HG03066 (cell line): ENCODE measurements around the gene MDC1.
A peak's percentile ranks its signal among the peaks of the same experiment; 100 is the strongest.

Source experiments
- ATAC-seq: cut with Tn5 transposase; IDR thresholded peaks from one replicate; pipeline ENCODE4 v1.9.1; 2021; ENCODE audit warnings: low read depth; ENCODE audit not compliant: unreplicated experiment

MDC1 gene

GRCh38 chr6:30747902-30748769 lies 31.1 kb upstream of the MDC1 start:
- no peak for ATAC-seq

GRCh38 chr6:30747300-30747687 lies 30.2 kb upstream of the MDC1 start:
- no peak for ATAC-seq

- no peak for ATAC-seq
These were observed 27.1 kb upstream of the MDC1 start, which contains the start of gene IER3 for GRCh38 chr6:30744054-30744805. TSS of gene IER3 (minus strand) at chr6:30744547. CDS start at chr6:30744518, 29 bp downstream.

- peak; percentile 13 for ATAC-seq
These were observed 26.3 kb upstream of the MDC1 start for GRCh38 chr6:30743099-30744053.

- ATAC-seq = peak; percentile 67
These were observed 25.4 kb upstream of the MDC1 start, which contains the start of gene FLOT1 for GRCh38 chr6:30742316-30743098. TSS of gene FLOT1 (minus strand) at chr6:30742687. CDS start at chr6:30742189, 498 bp downstream.

GRCh38 chr6:30741789-30742315 lies 24.8 kb upstream of the MDC1 start:
- ATAC-seq = no peak

GRCh38 chr6:30741063-30741779 lies 24.1 kb upstream of the MDC1 start:
- ATAC-seq = no peak

- no peak for ATAC-seq
These were observed 23.4 kb upstream of the MDC1 start for GRCh38 chr6:30740540-30740870.

GRCh38 chr6:30738532-30738931 lies 21.5 kb upstream of the MDC1 start:
- no peak for ATAC-seq

GRCh38 chr6:30735668-30736314 lies 18.7 kb upstream of the MDC1 start:
- peak; percentile 47 for ATAC-seq

- no peak for ATAC-seq
These were observed 15.3 kb upstream of the MDC1 start for GRCh38 chr6:30732237-30732943.

GRCh38 chr6:30730601-30731435 lies 13.7 kb upstream of the MDC1 start:
- no peak for ATAC-seq

- no peak for ATAC-seq
These were observed 11.0 kb upstream of the MDC1 start for GRCh38 chr6:30727920-30728553.

- ATAC-seq = no peak
These were observed 9.7 kb upstream of the MDC1 start for GRCh38 chr6:30726506-30727413.

- no peak for ATAC-seq
These were observed 8.8 kb upstream of the MDC1 start for GRCh38 chr6:30725713-30726505.
